Large intestine (tissue), 3 donors: ENCODE results near the gene TNRC18. TPM values are rescaled to one million over a fixed set of nuclear protein-coding genes. Genes with fewer than 3 reads are reported as not detected.
A peak's percentile ranks its signal among the peaks of the same experiment; 100 is the strongest.

Source experiments
- DNase-seq, 2 donors: peaks; one replicate each; pipeline versions ENCODE4 v3.0.0 to v3.0.0-alpha.2; 2013
- H3K27ac ChIP-seq: one replicate; pipeline ENCODE4 v1.5.1; 2013; ENCODE audit warnings: low read length
- H3K27me3 ChIP-seq: 2 replicates; pipeline ENCODE4 v1.6.1; 2013; ENCODE audit warnings: low read length; ENCODE audit not compliant: control insufficient read depth, insufficient read depth
- H3K36me3 ChIP-seq: 2 replicates; pipeline ENCODE4 v1.6.1; 2013; ENCODE audit warnings: low read length; ENCODE audit not compliant: control insufficient read depth, insufficient read depth
- H3K4me1 ChIP-seq: one replicate; pipeline ENCODE4 v1.6.1; 2013; ENCODE audit warnings: low read length; ENCODE audit not compliant: control insufficient read depth, insufficient read depth
- H3K4me3 ChIP-seq: one replicate; pipeline ENCODE4 v1.5.1; 2013; ENCODE audit warnings: low read length
- H3K9me3 ChIP-seq: one replicate; pipeline ENCODE4 v1.6.1; 2013; ENCODE audit warnings: mild to moderate bottlenecking, low read depth, low read length, moderate library complexity; ENCODE audit not compliant: control insufficient read depth
- WGBS: methylation state at CpG from one replicate; pipeline ENCODE4 v1.1.5; 2013; ENCODE audit warnings: low lambda C conversion rate; ENCODE audit not compliant: insufficient coverage; 5-methylcytosine and 5-hydroxymethylcytosine counted together
- polyA plus RNA-seq: library from polyadenylated mRNA; unstranded; fragments of 120-200 nt; gene quantifications from one replicate; pipeline ENCODE4 v1.2.1, GENCODE V29; 2013

TNRC18 gene
- polyA plus RNA-seq, 1 donor = 78.4 TPM

GRCh38 chr7:5437987-5438386 is 14.4 kb upstream of the TNRC18 start:
- Histone ChIP-seq H3K36me3 (peaks cover 9% of the 10 kb centered on the region), H3K4me1 (peaks cover 10% of the 10 kb centered on the region), H3K9me3 (peaks cover 5% of the 10 kb centered on the region), H3K27ac (no peak overlapping the region), H3K27me3 (no peaks in the 10 kb centered on the region), H3K4me3 (no peak overlapping the region)
- no CpG with 5 or more reads among the region's 5 CpGs for WGBS
- peak in 1 of 2 donors; percentile 6 for DNase-seq

GRCh38 chr7:5437348-5437892 is 13.8 kb upstream of the TNRC18 start:
- H3K36me3 ChIP-seq = peaks cover 10% of the 10 kb centered on the region
- H3K9me3 ChIP-seq = peaks cover 5% of the 10 kb centered on the region
- no peak overlapping the region for H3K4me3 ChIP-seq
- no peak overlapping the region for H3K27ac ChIP-seq
- H3K27me3 ChIP-seq = no peaks in the 10 kb centered on the region
- no peak for DNase-seq
- H3K4me1 ChIP-seq = peaks cover 10% of the 10 kb centered on the region
- no CpG with 5 or more reads among the region's 6 CpGs for WGBS

- peaks cover 5% of the 10 kb centered on the region for H3K9me3 ChIP-seq
- peaks cover 13% of the 10 kb centered on the region for H3K36me3 ChIP-seq
- no peak overlapping the region for H3K27ac ChIP-seq
- H3K27me3 ChIP-seq = no peaks in the 10 kb centered on the region
- H3K4me3 ChIP-seq = no peak overlapping the region
- no peak for DNase-seq
- whole genome bisulfite sequencing = 100% methylated on average over 1 of the region's 5 CpGs
- H3K4me1 ChIP-seq = peaks cover 13% of the 10 kb centered on the region
Observed at GRCh38 chr7:5436003-5436678, 12.5 kb upstream of the TNRC18 start.

- Histone ChIP-seq H3K27ac (no peak overlapping the region), H3K4me1 (peaks cover 19% of the 10 kb centered on the region), H3K9me3 (peaks cover 5% of the 10 kb centered on the region), H3K4me3 (no peak overlapping the region), H3K36me3 (peaks cover 13% of the 10 kb centered on the region), H3K27me3 (no peaks in the 10 kb centered on the region)
- DNase-seq = no peak
- no CpG with 5 or more reads among the region's 12 CpGs for WGBS
Observed at GRCh38 chr7:5435291-5436002, 11.8 kb upstream of the TNRC18 start.

- peaks cover 5% of the 10 kb centered on the region for H3K9me3 ChIP-seq
- peaks cover 13% of the 10 kb centered on the region for H3K36me3 ChIP-seq
- no peaks in the 10 kb centered on the region for H3K27me3 ChIP-seq
- no peak for DNase-seq
- peaks cover 25% of the 10 kb centered on the region for H3K4me1 ChIP-seq
- no peak overlapping the region for H3K27ac ChIP-seq
- no peak overlapping the region for H3K4me3 ChIP-seq
- WGBS = no CpG with 5 or more reads among the region's 3 CpGs
Observed at GRCh38 chr7:5433181-5433580, 9.5 kb upstream of the TNRC18 start.

- Histone ChIP-seq H3K9me3 (peaks cover 7% of the 10 kb centered on the region), H3K4me1 (peaks cover 25% of the 10 kb centered on the region), H3K27me3 (no peaks in the 10 kb centered on the region), H3K4me3 (no peak overlapping the region), H3K27ac (no peak overlapping the region), H3K36me3 (peaks cover 13% of the 10 kb centered on the region)
- WGBS = no CpG with 5 or more reads among the region's 3 CpGs
- DNase-seq = no peak
Observed at GRCh38 chr7:5432691-5433090, 9.1 kb upstream of the TNRC18 start.

- no peak for DNase-seq
- H3K4me3 ChIP-seq = no peak overlapping the region
- peaks cover 25% of the 10 kb centered on the region for H3K4me1 ChIP-seq
- WGBS = no CpG with 5 or more reads among the region's 4 CpGs
- H3K9me3 ChIP-seq = peaks cover 3% of the 10 kb centered on the region
- peaks cover 9% of the 10 kb centered on the region for H3K36me3 ChIP-seq
- H3K27ac ChIP-seq = no peak overlapping the region
- H3K27me3 ChIP-seq = no peaks in the 10 kb centered on the region
Observed at GRCh38 chr7:5431560-5432015, 8.0 kb upstream of the TNRC18 start.

GRCh38 chr7:5430612-5430947 is 6.9 kb upstream of the TNRC18 start:
- peaks cover 9% of the 10 kb centered on the region for H3K36me3 ChIP-seq
- H3K27ac ChIP-seq = peak overlapping the region; percentile 99
- WGBS = no CpG with 5 or more reads among the region's 5 CpGs
- H3K9me3 ChIP-seq = peaks cover 3% of the 10 kb centered on the region
- peak in 1 of 2 donors; percentile 43 for DNase-seq
- H3K4me1 ChIP-seq = peaks cover 25% of the 10 kb centered on the region
- no peaks in the 10 kb centered on the region for H3K27me3 ChIP-seq
- H3K4me3 ChIP-seq = peak overlapping the region; percentile 95

GRCh38 chr7:5429857-5430611 is 6.4 kb upstream of the TNRC18 start:
- Histone ChIP-seq H3K27me3 (no peaks in the 10 kb centered on the region), H3K9me3 (peaks cover 3% of the 10 kb centered on the region), H3K27ac (peak overlapping the region; percentile 99), H3K36me3 (peaks cover 9% of the 10 kb centered on the region), H3K4me1 (peaks cover 25% of the 10 kb centered on the region), H3K4me3 (peak overlapping the region; percentile 95)
- no CpG with 5 or more reads among the region's 30 CpGs for WGBS
- no peak for DNase-seq

- peak; percentile 81 to 94 for DNase-seq
- Histone ChIP-seq H3K27ac (peak overlapping the region; percentile 99), H3K36me3 (peaks cover 9% of the 10 kb centered on the region), H3K4me1 (peaks cover 25% of the 10 kb centered on the region), H3K4me3 (peak overlapping the region; percentile 95), H3K9me3 (peaks cover 3% of the 10 kb centered on the region), H3K27me3 (no peaks in the 10 kb centered on the region)
- no CpG with 5 or more reads among the region's 31 CpGs for WGBS
Observed at GRCh38 chr7:5429253-5429856, 5.7 kb upstream of the TNRC18 start.
